GM23338 (cell line): ENCODE measurements around the gene MRPL37. TPM values are rescaled to one million over a fixed set of nuclear protein-coding genes. Genes with fewer than 3 reads are reported as not detected.

Experiments
- ATAC-seq: fragments of 200-7000 bp; cut with Tn5 transposase; 3 replicates; pipeline ENCODE4 v1.9.1; 2020
- DNase-seq: peaks from one replicate; pipeline ENCODE4 v3.0.0-alpha.2; 2015; ENCODE audit warnings: low spot score
- H2AFZ ChIP-seq: fragments of 200-600 bp; sonication (generic); 2 replicates; pipeline ENCODE4 v1.8.0; 2016; ENCODE audit warnings: antibody characterized with exemption, mild to moderate bottlenecking, moderate library complexity
- H3F3A ChIP-seq: fragments of 200-600 bp; sonication (generic); replicated peaks from 2 replicates; pipeline ENCODE4 v1.8.0; 2017; ENCODE audit warnings: antibody characterized with exemption, mixed run types, low read depth
- H3K27ac ChIP-seq: fragments of 200-600 bp; sonication (generic); 2 replicates; pipeline ENCODE4 v1.6.1; 2016; ENCODE audit warnings: low read depth
- H3K27me3 ChIP-seq: fragments of 200-600 bp; sonication (generic); 2 replicates; pipeline ENCODE4 v1.8.0; 2016; ENCODE audit warnings: mild to moderate bottlenecking, mixed run types, moderate library complexity; ENCODE audit not compliant: insufficient read depth
- H3K36me3 ChIP-seq: fragments of 200-600 bp; sonication (generic); 2 replicates; pipeline ENCODE4 v1.8.0; 2016; ENCODE audit warnings: mild to moderate bottlenecking; ENCODE audit not compliant: insufficient read depth
- H3K4me1 ChIP-seq: fragments of 200-600 bp; sonication (generic); 2 replicates; pipeline ENCODE4 v1.8.0; 2016; ENCODE audit warnings: mild to moderate bottlenecking, moderate library complexity; ENCODE audit not compliant: insufficient read depth
- H3K4me2 ChIP-seq: fragments of 200-600 bp; sonication (generic); 2 replicates; pipeline ENCODE4 v1.7.1; 2017; ENCODE audit warnings: mixed run types
- H3K4me3 ChIP-seq: fragments of 200-600 bp; sonication (generic); 2 replicates; pipeline ENCODE4 v1.6.1; 2016; ENCODE audit warnings: mixed run types
- H3K79me2 ChIP-seq: fragments of 200-600 bp; sonication (generic); replicated peaks from 2 replicates; pipeline ENCODE4 v1.8.0; 2017; ENCODE audit warnings: mild to moderate bottlenecking; ENCODE audit not compliant: insufficient read depth
- H3K9me2 ChIP-seq: fragments of 200-600 bp; sonication (generic); 2 replicates; pipeline ENCODE4 v1.8.0; 2017; ENCODE audit not compliant: insufficient read depth
- H4K20me1 ChIP-seq: fragments of 200-600 bp; sonication (generic); replicated peaks from 2 replicates; pipeline ENCODE4 v1.8.0; 2017; ENCODE audit warnings: mild to moderate bottlenecking; ENCODE audit not compliant: insufficient read depth
- H3K27ac Mint-ChIP-seq: 2 replicates; pipeline ENCODE4 v1.8.0; 2020; ENCODE audit warnings: inconsistent platforms, mild to moderate bottlenecking, moderate library complexity, mixed read lengths
- H3K27me3 Mint-ChIP-seq: 3 replicates; pipeline ENCODE4 v1.8.0; 2022; ENCODE audit warnings: low read depth, mild to moderate bottlenecking, moderate library complexity, mixed read lengths, inconsistent platforms; ENCODE audit not compliant: insufficient read depth, poor library complexity
- H3K36me3 Mint-ChIP-seq: 3 replicates; pipeline ENCODE4 v1.8.0; 2021; ENCODE audit warnings: low read depth, mild to moderate bottlenecking, inconsistent platforms, moderate library complexity, mixed read lengths
- H3K4me1 Mint-ChIP-seq: 3 replicates; pipeline ENCODE4 v1.8.0; 2020; ENCODE audit warnings: mild to moderate bottlenecking, inconsistent platforms, mixed read lengths
- H3K4me3 Mint-ChIP-seq: 3 replicates; pipeline ENCODE4 v1.8.0; 2021; ENCODE audit warnings: moderate library complexity, mild to moderate bottlenecking, inconsistent platforms, mixed read lengths
- H3K9me3 Mint-ChIP-seq: 3 replicates; pipeline ENCODE4 v1.8.0; 2020; ENCODE audit warnings: moderate library complexity, mild to moderate bottlenecking, inconsistent platforms, mixed read lengths
- CREB1 ChIP-seq: fragments of 250-450 bp; sonication (Bioruptor Pico); IDR thresholded peaks from 2 replicates; pipeline ENCODE4 v1.5.0; 2020; ENCODE audit warnings: low read depth, mild to moderate bottlenecking, moderate library complexity
- NANOG ChIP-seq: IDR thresholded peaks from 2 replicates; pipeline ENCODE4 v1.6.1; 2016; ENCODE audit warnings: antibody characterized with exemption, borderline replicate concordance
- POLR2AphosphoS5 ChIP-seq: IDR thresholded peaks from 2 replicates; pipeline ENCODE4 v1.6.1; 2016; ENCODE audit warnings: antibody characterized with exemption, low read depth
- ZNF114 ChIP-seq: fragments of 250-450 bp; sonication (Bioruptor Pico); IDR thresholded peaks from 2 replicates; pipeline ENCODE4 v1.5.0; 2020; ENCODE audit warnings: mild to moderate bottlenecking, moderate library complexity
- ZNF331 ChIP-seq: fragments of 250-450 bp; sonication (Bioruptor Pico); IDR thresholded peaks from 2 replicates; pipeline ENCODE4 v1.5.0; 2020; ENCODE audit warnings: low read depth, mild to moderate bottlenecking, moderate library complexity
- polyA plus RNA-seq: library from polyadenylated mRNA; unstranded; fragments of >200 nt; fragmentation: Nextera tagmentation; extraction: Ambion mirVana; gene quantifications from 2 replicates; pipeline ENCODE4 v1.2.1, GENCODE V29; 2016
- total RNA-seq: library from RNA; depleted of rRNA; stranded (reverse); fragments of >200 nt; shearing (Covaris generic); gene quantifications from 2 replicates; pipeline ENCODE4 v1.2.3, GENCODE V29; 2014
- TF ChIP-seq, protein P1 (sequence below), 2 experiments: fragments of 200-600 bp in 1 of 2; sonication (generic) in 1 of 2; conservative IDR thresholded peaks; 2 replicates each; pipeline versions ENCODE4 v1.5.1 to v1.6.1; 2016 to 2017; ENCODE audit warnings: antibody characterized with exemption in 2 of 2, low read depth in 2 of 2, mild to moderate bottlenecking in 2 of 2, moderate library complexity in 1 of 2
- TF ChIP-seq, protein P2 (sequence below): fragments of 250-450 bp; sonication (Bioruptor Pico); IDR thresholded peaks from 2 replicates; pipeline ENCODE4 v1.5.0; 2020; ENCODE audit warnings: mild to moderate bottlenecking, moderate library complexity
- TF ChIP-seq, protein P3 (sequence below): IDR thresholded peaks from 2 replicates; pipeline ENCODE4 v1.6.1; 2016; ENCODE audit warnings: antibody characterized with exemption
- TF ChIP-seq, protein P4 (sequence below): IDR thresholded peaks from one replicate; pipeline ENCODE4 v1.6.1; 2018; ENCODE audit warnings: antibody characterized with exemption; ENCODE audit not compliant: unreplicated experiment

Gene MRPL37
- total and polyA plus RNA-seq, 2 experiments from 2014 or later: 130 to 155 TPM

DNA sequence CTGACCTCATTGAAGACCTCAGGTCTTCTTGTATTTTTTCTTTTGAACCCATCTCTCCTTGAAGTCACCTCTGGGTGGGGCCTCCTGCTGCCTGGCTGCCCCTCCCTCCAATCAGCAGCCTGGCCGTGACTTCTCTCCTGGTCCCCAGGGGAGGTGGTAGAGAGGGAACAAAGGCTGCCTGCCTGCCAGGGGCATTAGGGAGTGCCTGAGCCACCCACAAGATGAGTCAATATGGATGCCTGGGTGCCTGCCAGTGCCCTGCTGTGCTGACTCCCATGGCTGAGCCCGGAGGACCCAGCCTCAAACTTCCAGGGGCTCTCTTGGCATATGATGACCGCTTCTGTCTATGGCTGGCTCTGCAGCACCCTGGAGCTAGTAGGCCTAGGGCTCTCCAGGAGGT lies 41.9 kb upstream of the MRPL37 start:
- H3K36me3 ChIP-seq: no peaks in the 10 kb centered on the region
- H4K20me1 ChIP-seq: no peaks in the 10 kb centered on the region
- no peak for TF ChIP-seq NANOG
- TF ChIP-seq, protein P1, sequence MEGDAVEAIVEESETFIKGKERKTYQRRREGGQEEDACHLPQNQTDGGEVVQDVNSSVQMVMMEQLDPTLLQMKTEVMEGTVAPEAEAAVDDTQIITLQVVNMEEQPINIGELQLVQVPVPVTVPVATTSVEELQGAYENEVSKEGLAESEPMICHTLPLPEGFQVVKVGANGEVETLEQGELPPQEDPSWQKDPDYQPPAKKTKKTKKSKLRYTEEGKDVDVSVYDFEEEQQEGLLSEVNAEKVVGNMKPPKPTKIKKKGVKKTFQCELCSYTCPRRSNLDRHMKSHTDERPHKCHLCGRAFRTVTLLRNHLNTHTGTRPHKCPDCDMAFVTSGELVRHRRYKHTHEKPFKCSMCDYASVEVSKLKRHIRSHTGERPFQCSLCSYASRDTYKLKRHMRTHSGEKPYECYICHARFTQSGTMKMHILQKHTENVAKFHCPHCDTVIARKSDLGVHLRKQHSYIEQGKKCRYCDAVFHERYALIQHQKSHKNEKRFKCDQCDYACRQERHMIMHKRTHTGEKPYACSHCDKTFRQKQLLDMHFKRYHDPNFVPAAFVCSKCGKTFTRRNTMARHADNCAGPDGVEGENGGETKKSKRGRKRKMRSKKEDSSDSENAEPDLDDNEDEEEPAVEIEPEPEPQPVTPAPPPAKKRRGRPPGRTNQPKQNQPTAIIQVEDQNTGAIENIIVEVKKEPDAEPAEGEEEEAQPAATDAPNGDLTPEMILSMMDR (conservative IDR thresholded peaks at IDR 0.05; ENCODE audit: low read depth in 2 of 2): no peak
- ATAC-seq (no peak), DNase-seq (no peak)
- H3K27me3 ChIP-seq: no peaks in the 10 kb centered on the region
- no peaks in the 10 kb centered on the region for H3K79me2 ChIP-seq
- no peak overlapping the region for H2AFZ ChIP-seq
- no peak overlapping the region for H3K27ac ChIP-seq
- no peaks in the 10 kb centered on the region for H3F3A ChIP-seq
- no peak overlapping the region for H3K4me3 Mint-ChIP-seq
- H3K27me3 Mint-ChIP-seq: peaks cover 7% of the 10 kb centered on the region
- peaks cover 10% of the 10 kb centered on the region; the same call in 2 of the 3 replicates for H3K4me1 Mint-ChIP-seq
- H3K27ac Mint-ChIP-seq: no peak overlapping the region
- no peak overlapping the region for H3K4me2 ChIP-seq
- H3K9me3 Mint-ChIP-seq: no peaks in the 10 kb centered on the region
- H3K4me3 ChIP-seq: no peak overlapping the region
- H3K9me2 ChIP-seq: no peaks in the 10 kb centered on the region
- no peaks in the 10 kb centered on the region; the same call in 1 of the 2 replicates for H3K4me1 ChIP-seq
- H3K36me3 Mint-ChIP-seq: no peaks in the 10 kb centered on the region

DNA sequence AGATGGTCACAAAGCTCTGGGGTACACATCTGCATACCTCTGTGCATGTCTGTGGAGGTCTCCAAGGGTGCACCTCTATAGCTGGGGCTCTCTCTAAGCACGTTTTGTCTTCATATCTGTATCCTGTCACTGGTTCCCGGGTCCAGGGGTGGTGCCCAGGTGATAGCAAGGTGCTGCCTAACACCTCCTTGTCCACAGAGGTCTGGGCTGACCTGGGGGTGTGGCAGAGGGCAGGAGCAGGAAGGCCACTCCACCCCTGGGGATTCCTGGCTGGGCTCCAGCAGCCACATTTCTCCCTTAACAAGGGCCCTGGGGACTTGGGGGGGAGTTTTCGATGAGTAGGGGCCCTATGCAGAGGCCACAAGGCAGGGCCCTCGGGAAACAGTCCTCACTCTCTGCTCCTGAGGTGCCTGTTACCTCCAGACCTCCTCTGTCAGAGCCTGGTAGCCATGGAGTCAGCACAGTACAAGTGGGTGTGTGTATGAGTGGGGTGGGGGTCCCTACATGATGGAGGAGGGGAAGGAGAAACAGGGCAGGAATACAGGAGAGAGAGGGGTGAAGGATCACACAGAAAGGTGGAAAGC lies 40.1 kb upstream of the MRPL37 start:
- Histone ChIP-seq H3K79me2 (no peaks in the 10 kb centered on the region), H3K4me2 (no peak overlapping the region), H3K36me3 (no peaks in the 10 kb centered on the region), H2AFZ (no peak overlapping the region), H3K27me3 (no peaks in the 10 kb centered on the region), H3K4me3 (no peak overlapping the region), H3K4me1 (no peaks in the 10 kb centered on the region), H4K20me1 (no peaks in the 10 kb centered on the region), H3F3A (no peaks in the 10 kb centered on the region), H3K27ac (no peak overlapping the region), H3K9me2 (no peaks in the 10 kb centered on the region)
- H3K27ac Mint-ChIP-seq: no peak overlapping the region
- no peak for ATAC-seq
- H3K4me1 Mint-ChIP-seq: peaks cover 3% of the 10 kb centered on the region; the same call in 1 of the 3 replicates
- no peaks in the 10 kb centered on the region for H3K9me3 Mint-ChIP-seq
- H3K27me3 Mint-ChIP-seq: peaks cover 5% of the 10 kb centered on the region
- DNase-seq: no peak
- H3K36me3 Mint-ChIP-seq: no peaks in the 10 kb centered on the region
- no peak overlapping the region for H3K4me3 Mint-ChIP-seq
- TF ChIP-seq POLR2AphosphoS5 (no peak), ZNF331 (no peak), CREB1 (no peak), NANOG (no peak), ZNF114 (no peak)
- TF ChIP-seq, protein P2, sequence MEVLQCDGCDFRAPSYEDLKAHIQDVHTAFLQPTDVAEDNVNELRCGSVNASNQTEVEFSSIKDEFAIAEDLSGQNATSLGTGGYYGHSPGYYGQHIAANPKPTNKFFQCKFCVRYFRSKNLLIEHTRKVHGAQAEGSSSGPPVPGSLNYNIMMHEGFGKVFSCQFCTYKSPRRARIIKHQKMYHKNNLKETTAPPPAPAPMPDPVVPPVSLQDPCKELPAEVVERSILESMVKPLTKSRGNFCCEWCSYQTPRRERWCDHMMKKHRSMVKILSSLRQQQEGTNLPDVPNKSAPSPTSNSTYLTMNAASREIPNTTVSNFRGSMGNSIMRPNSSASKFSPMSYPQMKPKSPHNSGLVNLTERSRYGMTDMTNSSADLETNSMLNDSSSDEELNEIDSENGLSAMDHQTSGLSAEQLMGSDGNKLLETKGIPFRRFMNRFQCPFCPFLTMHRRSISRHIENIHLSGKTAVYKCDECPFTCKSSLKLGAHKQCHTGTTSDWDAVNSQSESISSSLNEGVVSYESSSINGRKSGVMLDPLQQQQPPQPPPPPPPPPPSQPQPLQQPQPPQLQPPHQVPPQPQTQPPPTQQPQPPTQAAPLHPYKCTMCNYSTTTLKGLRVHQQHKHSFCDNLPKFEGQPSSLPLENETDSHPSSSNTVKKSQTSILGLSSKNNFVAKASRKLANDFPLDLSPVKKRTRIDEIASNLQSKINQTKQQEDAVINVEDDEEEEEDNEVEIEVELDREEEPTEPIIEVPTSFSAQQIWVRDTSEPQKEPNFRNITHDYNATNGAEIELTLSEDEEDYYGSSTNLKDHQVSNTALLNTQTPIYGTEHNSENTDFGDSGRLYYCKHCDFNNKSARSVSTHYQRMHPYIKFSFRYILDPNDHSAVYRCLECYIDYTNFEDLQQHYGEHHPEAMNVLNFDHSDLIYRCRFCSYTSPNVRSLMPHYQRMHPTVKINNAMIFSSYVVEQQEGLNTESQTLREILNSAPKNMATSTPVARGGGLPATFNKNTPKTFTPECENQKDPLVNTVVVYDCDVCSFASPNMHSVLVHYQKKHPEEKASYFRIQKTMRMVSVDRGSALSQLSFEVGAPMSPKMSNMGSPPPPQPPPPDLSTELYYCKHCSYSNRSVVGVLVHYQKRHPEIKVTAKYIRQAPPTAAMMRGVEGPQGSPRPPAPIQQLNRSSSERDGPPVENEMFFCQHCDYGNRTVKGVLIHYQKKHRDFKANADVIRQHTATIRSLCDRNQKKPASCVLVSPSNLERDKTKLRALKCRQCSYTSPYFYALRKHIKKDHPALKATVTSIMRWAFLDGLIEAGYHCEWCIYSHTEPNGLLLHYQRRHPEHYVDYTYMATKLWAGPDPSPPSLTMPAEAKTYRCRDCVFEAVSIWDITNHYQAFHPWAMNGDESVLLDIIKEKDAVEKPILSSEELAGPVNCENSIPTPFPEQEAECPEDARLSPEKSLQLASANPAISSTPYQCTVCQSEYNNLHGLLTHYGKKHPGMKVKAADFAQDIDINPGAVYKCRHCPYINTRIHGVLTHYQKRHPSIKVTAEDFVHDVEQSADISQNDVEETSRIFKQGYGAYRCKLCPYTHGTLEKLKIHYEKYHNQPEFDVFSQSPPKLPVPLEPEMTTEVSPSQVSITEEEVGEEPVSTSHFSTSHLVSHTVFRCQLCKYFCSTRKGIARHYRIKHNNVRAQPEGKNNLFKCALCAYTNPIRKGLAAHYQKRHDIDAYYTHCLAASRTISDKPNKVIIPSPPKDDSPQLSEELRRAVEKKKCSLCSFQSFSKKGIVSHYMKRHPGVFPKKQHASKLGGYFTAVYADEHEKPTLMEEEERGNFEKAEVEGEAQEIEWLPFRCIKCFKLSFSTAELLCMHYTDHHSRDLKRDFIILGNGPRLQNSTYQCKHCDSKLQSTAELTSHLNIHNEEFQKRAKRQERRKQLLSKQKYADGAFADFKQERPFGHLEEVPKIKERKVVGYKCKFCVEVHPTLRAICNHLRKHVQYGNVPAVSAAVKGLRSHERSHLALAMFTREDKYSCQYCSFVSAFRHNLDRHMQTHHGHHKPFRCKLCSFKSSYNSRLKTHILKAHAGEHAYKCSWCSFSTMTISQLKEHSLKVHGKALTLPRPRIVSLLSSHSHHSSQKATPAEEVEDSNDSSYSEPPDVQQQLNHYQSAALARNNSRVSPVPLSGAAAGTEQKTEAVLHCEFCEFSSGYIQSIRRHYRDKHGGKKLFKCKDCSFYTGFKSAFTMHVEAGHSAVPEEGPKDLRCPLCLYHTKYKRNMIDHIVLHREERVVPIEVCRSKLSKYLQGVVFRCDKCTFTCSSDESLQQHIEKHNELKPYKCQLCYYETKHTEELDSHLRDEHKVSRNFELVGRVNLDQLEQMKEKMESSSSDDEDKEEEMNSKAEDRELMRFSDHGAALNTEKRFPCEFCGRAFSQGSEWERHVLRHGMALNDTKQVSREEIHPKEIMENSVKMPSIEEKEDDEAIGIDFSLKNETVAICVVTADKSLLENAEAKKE: no peak
- TF ChIP-seq, protein P3, sequence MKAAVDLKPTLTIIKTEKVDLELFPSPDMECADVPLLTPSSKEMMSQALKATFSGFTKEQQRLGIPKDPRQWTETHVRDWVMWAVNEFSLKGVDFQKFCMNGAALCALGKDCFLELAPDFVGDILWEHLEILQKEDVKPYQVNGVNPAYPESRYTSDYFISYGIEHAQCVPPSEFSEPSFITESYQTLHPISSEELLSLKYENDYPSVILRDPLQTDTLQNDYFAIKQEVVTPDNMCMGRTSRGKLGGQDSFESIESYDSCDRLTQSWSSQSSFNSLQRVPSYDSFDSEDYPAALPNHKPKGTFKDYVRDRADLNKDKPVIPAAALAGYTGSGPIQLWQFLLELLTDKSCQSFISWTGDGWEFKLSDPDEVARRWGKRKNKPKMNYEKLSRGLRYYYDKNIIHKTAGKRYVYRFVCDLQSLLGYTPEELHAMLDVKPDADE: no peak
- TF ChIP-seq, protein P4, sequence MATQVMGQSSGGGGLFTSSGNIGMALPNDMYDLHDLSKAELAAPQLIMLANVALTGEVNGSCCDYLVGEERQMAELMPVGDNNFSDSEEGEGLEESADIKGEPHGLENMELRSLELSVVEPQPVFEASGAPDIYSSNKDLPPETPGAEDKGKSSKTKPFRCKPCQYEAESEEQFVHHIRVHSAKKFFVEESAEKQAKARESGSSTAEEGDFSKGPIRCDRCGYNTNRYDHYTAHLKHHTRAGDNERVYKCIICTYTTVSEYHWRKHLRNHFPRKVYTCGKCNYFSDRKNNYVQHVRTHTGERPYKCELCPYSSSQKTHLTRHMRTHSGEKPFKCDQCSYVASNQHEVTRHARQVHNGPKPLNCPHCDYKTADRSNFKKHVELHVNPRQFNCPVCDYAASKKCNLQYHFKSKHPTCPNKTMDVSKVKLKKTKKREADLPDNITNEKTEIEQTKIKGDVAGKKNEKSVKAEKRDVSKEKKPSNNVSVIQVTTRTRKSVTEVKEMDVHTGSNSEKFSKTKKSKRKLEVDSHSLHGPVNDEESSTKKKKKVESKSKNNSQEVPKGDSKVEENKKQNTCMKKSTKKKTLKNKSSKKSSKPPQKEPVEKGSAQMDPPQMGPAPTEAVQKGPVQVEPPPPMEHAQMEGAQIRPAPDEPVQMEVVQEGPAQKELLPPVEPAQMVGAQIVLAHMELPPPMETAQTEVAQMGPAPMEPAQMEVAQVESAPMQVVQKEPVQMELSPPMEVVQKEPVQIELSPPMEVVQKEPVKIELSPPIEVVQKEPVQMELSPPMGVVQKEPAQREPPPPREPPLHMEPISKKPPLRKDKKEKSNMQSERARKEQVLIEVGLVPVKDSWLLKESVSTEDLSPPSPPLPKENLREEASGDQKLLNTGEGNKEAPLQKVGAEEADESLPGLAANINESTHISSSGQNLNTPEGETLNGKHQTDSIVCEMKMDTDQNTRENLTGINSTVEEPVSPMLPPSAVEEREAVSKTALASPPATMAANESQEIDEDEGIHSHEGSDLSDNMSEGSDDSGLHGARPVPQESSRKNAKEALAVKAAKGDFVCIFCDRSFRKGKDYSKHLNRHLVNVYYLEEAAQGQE: no peak
